OCI-LY1 (cell line): ENCODE results near the gene PGLYRP1.

Source experiments
- CTCF ChIP-seq: fragments of 200-600 bp; sonication (generic), shearing (Covaris generic); IDR thresholded peaks from 2 replicates; pipeline ENCODE4 v1.5.1; 2017; ENCODE audit warnings: mild to moderate bottlenecking, antibody characterized with exemption, low read length, moderate library complexity, mixed read lengths
- EZH2 ChIP-seq: fragments of 200-600 bp; sonication (generic), shearing (Covaris generic); IDR thresholded peaks from 2 replicates; pipeline ENCODE4 v1.8.0; 2017; ENCODE audit warnings: borderline replicate concordance, mixed run types, mild to moderate bottlenecking, antibody characterized with exemption, low read length, moderate library complexity, mixed read lengths

DNA sequence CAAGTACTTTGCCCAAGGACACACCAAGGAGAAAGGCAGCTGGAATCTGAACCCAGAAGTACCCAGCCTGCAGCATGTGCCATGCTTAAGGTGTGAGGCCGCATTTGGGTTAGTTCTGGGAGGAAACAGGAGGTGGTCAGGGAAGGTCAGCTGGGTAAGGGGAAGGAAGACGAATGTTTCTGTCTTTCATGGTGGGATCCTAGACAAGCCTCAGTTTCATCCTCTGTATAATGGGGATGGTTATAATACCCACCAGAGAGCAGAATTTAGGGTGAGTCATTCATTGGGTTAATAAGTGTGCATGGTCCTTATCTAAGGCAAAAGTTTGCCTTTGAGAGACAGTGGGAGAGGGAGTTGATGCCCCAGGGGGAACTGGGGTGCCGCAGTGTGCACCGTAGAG is 24.0 kb downstream of the PGLYRP1 start:
- TF ChIP-seq CTCF (no peak), EZH2 (no peak)
